GM18505 (cell line): ENCODE results near the gene ADPRH.

Source experiments
- ATAC-seq: cut with Tn5 transposase; IDR thresholded peaks from one replicate; pipeline ENCODE4 v1.9.1; 2021; ENCODE audit not compliant: unreplicated experiment
- POLR2A ChIP-seq: IDR thresholded peaks from 4 replicates; pipeline ENCODE4 v1.6.1; 2011; ENCODE audit warnings: borderline replicate concordance; ENCODE audit not compliant: insufficient read depth, insufficient read length; ENCODE audit errors: extremely low read depth

Gene ADPRH

DNA sequence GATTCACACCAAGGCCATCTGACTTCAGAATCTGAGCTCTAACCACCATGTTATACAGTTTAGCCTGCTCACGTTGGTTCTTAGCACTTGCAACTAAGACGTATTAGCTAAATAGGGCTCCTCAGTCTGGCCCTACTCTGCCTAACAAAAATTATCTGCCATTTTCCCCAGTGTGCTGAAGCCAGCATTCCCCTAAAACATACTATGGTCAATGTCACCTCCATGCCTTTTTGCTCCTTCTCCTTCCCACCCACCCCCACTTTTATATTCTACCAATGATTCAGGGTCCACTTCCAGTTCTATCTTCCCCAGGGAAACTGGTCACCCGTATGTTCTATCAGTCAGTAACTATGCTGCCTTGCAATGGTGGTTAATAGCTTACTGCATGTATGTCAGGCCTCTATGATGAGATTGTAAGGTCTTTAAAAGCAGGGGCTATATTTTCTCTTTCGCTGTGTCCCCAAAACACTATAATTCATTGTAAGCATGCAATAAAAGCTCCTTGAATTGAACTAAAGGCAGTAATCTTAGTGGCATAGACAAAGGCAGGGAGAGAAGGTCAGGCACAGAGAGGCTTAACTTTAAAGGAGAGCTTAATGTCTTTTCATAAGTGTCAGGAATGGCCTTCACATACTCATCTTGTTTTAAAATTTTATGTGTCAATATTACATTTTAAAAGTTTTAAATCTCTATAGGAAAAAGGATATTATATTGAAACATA, 57.8 kb downstream of the ADPRH start:
- ATAC-seq, result no peak
- TF ChIP-seq POLR2A, result no peak

DNA sequence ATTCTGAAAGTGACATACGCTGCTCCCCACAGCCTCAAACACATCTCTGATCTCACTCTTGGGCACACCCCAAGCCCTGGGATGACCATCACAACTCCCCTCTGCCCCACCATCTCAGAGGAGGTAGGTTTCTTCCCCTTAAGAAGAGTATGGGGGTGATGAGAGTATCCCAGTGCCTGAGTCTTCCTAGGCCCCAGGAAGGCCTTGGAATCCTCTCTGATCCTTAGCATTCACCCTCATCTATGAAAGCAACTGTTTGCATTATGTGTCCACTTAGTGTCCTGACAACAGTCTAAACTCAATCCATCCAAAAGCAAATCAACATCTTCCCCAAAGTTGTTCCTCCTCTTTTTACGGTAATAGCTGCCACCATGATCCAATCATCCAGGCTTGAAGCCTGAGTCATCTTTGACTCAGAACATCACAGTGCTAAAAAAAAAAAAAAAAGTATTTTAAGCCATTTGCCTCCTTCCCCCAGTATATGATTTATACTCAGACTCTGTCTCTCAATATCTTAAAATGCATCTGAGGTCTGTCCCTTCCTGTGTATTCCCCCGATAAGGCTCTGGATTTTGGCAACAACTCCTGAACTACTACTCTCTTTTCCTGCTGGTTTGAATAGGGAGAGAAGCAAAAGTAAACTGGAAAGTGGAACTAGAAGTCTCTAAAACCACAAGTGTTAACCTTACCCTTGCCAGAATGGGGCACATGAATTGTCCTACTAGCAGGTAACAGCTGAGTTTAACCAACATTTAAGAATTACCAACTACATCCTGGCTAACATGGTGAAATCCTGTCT, 58.6 kb downstream of the ADPRH start:
- peak; percentile 42 for ATAC-seq
- TF ChIP-seq POLR2A, result no peak
